Activated T-cell treated with anti-CD3 and anti-CD28 coated beads for 48 hours (primary cell): Measurements from ENCODE around the gene FPR2.
"Not testable (repeated sequence)": the region's sequence is repeated elsewhere in the genome, so short reads cannot be mapped to it uniquely, and the experiment has no call there.

Experiments
- DNase-seq: peaks from one replicate; pipeline ENCODE4 v3.0.0-alpha.2; 2020; ENCODE audit warnings: low read depth

Gene FPR2

DNA sequence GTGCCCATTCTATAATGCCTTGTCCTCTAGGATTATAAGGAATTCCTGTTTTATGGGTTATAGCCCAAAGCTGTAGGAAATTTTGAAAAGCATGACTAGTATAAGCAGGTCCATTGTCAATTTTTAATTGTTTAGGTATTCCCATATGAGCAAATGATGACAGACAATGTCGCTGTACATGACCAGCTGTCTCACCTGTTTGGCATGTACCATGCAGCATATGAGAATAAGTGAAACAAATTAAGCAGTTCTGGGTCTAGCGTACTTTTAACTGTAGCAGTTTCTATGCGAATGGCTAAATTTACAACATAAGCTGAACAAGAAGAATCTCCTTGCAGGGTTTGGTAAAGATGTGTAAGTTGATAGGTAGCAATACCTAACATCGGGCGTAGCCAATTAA, 45.6 kb downstream of the FPR2 start:
- DNase-seq, result not testable (repeated sequence)

GRCh38 chr19:51807111-51807701, 46.2 kb downstream of the FPR2 start:
- no peak for DNase-seq

GRCh38 chr19:51807925-51808324, 46.9 kb downstream of the FPR2 start:
- no peak for DNase-seq

- no peak for DNase-seq
Observed at GRCh38 chr19:51808333-51808986, 47.5 kb downstream of the FPR2 start.

- no peak for DNase-seq
Observed at GRCh38 chr19:51809787-51810186, 48.8 kb downstream of the FPR2 start.

DNA sequence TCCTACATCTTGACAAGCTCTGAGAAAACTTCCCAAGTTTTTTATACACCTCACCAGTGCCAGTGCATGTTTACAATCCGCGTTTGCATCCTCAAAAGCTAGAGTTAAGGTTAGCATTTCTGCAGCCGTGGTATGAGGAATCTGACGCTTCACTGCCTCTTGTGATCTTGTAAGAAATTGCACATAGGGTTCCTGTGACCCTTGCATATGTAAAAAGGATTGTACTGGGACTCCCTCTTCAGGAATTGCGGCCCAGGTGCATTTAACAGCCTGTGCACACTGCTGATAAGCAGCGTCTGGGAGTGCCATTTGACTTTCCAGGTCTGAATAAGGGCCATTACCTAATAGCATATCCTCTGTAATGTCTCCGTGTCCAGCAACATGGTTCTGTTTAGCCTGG, 49.2 kb downstream of the FPR2 start:
- no peak for DNase-seq

DNA sequence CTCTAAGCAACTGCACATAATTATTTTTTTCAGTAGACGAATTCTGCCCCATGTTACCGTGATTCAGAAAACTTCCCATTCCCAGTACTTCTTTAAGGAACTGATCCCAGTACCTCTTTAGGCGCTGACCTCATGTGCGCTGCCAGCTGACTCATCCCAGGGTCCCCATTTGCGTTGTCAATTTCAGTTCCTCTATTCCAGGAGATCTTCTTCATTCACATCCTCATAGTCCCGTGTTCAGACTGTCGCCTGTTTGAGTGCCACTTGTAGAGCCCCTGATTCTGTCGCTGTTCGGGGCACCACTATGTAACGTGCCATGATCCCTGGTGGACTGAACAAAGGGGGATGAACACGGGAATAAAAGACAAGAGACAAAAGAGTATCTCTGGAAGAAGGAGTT, 50.4 kb downstream of the FPR2 start:
- no peak for DNase-seq

DNA sequence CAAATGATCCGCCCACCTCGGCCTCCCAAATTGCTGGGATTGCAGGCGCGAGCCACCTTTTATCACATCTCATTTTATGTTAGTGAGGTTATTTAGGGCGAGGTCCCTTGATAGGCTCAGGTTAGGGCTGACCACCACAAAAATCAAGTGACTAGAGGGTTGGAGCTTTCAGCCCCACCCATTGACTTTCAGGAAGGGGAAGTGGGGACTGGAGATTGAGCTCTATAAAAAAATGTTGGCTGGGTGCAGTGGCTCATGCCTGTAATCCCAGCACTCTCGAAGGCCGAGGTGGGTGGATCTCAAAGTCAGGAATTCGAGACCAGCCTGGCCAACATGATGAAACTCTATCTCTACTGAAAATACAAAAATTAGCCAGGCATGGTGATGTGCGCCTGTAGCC, 54.1 kb downstream of the FPR2 start:
- DNase-seq, result no peak

- no peak for DNase-seq
Observed at GRCh38 chr19:51816711-51817110, 55.7 kb downstream of the FPR2 start.

DNA sequence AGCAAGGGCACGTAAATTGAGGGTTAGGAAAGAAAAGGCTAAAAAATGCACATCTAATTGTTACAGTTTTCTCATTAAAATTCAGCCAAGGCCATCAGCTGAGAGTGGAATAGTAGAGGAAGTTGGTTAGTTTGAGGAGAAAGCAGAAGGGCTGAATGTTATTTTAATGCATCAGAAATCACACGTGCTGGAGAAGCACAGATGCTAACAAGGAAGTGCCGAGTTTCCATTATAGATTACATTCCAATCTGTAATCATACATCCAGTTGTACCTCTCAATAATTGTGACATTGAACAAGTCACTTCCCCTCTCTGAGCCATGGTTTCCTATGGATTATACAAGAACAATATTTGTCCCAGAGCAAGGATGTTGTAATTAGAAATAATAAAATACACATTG, 59.0 kb downstream of the FPR2 start:
- DNase-seq, result no peak
